ENCODE data around the gene COLEC12.

COLEC12 gene

DNA sequence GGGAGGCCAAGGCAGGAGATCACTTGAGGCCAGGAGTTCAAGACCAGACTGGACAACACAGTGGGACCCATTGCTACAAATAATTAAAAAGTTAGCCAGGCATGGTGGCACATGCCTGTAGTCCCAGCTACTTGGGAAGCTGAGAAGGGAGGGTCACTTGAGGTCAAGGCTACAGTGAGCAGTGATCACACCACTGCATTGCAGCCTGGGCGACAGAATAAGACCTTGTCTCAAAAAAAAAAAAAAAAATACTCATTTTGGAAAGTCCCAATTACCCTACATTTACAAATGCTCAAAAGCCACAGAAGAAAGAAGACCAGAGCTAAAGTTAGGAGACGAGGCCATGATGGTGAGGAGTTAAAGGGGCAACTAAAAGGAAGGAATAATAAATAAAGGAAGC lies 61.9 kb downstream of the COLEC12 start:
- no peak for DNase-seq (ENCODE audit: low spot score)

DNA sequence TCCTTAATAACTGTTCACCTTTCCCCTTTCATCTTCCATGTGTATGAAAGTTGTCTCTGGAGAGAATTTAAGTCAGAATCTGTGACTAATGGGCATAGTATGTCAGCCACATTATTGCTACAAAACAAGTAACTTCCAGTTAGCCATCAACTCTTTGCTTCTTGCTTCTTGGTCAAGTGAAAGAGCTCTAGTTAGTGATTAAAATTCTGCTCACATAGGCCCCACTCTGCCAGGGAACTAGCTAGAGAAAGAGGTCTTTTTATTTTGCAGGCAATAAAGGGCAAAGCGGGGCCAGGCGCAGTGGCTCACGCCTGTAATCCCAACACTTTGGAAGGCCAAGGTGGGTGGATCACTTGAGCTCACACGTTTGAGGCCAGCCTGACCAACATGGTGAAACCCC lies 64.6 kb downstream of the COLEC12 start:
- DNase-seq (ENCODE audit: low spot score), result no peak

DNA sequence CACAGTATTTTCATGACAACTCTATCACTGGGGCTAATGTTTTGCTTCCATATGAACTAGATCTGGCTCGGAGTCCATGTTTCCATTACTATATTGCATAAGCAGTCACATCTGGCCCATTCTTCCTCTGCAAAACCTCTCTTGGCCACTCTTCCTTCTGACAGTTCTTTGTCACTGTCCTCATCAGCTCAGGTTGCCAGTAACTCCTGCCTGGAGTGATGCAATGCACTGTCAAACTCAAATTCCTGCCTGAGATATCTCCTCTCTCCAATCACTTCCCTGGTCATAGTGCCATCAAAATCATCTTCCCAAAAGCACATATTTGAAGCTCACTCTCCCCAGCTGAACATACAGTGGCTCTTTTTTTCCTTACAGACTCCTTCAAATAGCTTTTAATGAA lies 66.1 kb downstream of the COLEC12 start:
- no peak for DNase-seq (ENCODE audit: low spot score)

DNA sequence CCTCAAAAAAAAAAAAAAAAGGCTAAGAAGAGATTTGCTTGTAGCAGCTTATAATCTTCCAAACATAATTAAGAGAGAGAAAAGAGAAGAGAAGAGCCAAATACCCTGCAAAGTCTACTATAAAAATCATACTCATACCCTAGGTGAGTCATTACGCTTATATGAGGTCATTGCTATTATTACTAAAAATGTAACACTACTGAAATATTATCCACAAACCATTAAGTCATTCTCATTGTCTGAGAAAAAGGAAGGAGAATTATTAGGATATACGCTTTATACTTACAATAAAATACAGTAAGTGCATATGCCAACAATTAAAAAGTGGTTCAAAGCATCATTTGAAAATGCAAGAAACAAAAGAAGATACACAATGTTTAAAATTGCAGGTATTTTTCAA lies 66.5 kb downstream of the COLEC12 start:
- DNase-seq (ENCODE audit: low spot score), result no peak

DNA sequence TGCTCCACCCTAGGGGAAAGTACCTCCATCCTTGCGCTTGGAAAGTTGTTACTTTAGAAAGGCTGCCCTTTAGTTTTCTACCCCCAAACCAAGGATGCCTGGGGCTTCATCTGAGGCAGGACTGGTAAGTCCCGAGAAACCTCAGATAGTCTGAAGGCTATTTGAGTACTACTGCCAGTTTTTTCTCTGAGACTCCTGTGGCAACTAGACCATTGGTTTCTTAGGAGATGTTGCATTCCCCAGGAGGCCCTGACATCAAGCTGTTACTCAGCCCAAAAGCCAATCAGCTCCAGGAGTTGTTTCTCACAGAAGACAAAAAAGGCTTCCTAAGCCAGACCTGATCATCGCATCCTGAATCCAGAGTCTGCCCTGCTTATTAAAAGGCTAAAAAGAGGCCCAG lies 67.2 kb downstream of the COLEC12 start:
- no peak for DNase-seq (ENCODE audit: low spot score)

DNA sequence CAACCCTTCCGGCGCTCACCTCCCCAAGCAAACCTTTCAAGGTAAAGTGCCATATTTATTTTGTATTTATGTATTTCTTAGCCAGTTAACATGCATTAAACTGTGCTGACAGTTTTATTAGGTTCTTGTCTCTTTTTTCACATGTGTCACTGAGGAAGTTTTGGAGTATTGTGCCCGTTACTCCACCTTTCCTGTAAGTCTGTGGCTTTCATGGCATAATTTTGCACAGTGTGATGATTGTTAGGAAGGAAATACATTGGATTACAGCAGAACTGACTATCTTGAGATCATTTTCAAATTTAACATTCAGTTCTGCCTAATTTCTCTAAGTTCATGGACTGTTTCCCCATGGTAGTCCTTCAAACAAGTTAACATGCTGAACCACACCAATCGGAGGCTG lies 67.7 kb downstream of the COLEC12 start:
- no peak for DNase-seq (ENCODE audit: low spot score)

DNA sequence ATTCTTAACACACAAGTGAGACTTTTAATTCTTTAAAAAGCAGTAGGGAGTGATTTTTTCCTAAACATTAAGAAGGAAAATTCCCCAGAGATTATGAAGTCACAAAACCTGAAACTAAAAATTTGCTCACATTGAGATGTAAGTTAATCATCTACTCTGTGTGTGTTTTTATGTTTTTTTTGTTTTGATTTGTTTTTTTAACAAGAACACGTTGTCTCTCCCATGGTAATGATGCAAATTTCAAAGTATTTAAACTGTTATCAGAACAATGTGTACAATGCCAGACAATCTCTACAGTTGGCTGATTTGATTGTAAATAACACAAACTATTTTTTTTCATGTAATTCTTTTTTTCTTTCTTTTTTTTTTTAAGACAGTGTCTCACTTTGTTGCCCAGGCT lies 71.5 kb downstream of the COLEC12 start:
- DNase-seq (ENCODE audit: low spot score), result no peak

DNA sequence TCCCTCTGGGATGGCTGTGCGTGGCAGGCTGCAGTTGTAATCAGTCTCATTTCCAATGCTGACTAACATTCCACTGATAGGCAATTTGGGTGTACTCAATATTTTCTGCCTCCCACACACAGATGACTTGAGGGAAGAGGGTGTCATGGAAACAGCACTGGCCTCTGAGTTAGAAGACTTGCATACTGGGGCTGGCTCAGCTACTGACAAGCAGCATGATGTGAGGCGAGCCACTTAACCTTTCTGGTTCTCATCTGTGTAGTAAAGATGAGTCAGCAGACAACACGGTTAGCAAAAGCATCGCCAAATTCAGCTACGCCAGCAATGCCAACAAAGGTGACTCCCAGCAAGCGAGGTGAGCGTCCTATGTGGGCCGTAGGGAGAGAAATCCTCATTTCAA lies 73.5 kb downstream of the COLEC12 start:
- DNase-seq (ENCODE audit: low spot score), result no peak

DNA sequence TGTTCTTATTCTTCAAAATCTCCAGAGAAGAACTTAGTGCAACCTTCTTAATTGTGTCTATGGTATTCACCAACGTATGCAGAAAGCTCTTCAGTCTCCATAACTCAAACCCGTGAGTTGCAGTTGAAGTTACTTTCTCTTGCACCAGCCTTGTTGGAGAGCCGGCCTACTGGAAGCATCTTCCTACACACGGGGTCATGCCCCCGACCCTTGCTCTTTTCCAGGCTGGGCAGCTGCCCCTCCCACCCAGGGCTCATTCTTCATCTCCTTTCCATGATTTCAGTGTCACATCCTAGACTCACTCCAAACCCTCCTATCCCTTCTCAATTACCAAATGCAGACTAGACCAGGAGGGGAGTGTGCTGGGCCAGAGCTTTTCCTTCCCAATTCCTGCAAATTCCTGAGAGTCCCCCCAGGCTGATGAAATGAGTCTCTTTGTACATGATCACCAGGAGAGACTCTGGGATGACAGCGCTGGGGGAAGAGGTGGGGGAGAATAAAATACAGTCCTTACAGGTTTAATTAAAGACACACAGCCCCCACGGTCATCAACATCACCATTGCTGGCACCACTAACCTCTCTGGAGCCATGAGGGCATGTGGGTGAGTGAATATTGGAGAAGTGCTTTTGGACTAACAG lies 75.3 kb downstream of the COLEC12 start:
- DNase-seq (ENCODE audit: low spot score), result no peak

DNA sequence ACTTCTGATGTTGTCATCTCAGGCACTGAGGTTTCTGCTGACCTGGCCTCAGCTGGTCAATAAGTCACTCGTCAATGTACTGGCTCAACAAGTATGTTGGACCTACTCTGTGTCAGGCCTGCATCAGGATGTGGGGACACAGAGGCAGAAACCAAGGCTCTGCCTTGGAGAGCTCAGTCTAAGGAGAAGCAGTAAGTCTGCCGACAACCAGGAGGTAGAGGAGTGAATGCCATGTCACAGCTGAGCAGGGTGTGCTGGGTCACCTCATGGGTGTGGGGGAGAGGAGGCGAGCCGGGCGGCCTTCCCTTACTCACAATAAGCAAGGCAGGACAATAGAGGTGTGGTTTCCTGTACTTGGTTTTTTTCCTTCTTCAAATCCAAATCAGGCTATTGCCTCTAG lies 75.8 kb downstream of the COLEC12 start:
- no peak for DNase-seq (ENCODE audit: low spot score)

DNA sequence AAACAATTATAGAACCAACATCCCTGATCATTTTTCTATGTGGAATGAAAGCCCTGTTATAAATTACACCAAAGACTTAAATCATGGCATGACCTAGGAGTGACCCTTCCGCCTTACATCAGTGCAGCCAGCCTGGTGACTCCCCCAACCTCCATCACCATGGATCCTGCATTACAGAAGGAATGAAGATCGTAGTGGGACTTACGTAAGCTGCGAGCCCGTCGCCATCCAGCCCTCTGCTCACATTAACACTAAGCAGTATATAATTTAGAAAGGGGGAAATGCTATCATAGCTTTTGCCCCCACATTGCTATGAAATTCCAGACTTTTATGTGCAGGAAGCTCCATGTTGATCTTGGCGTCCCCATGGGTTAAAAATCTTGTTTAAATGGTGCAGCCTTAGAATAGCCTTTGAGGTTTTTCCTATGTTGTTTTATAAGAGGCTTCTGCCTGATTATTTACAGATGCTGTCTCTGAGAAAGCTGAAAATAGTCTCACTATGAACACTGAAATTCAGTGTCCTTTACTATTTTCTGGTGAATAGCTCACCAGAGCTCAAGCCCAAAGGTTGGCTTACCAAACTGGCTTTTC lies 76.3 kb downstream of the COLEC12 start:
- no peak for DNase-seq (ENCODE audit: low spot score)

DNA sequence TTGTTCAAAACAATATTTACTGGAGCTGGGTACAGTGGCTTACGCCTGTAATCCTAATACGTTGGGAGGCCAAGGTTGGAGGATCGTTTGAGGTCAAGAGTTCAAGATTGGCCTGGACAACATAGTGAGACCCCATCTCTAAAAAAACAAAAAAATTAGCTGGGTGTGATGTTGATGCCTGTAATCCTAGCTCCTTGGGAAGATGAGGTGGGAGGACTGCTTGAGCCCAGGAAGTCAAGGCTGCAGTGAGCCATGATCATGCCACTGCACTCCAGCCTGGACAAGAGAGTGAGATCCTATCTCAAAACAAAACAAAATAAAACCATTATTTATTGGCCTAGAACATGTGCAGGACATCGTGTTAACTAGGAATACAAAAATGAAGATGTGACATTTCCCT lies 77.5 kb downstream of the COLEC12 start:
- DNase-seq (ENCODE audit: low spot score), result no peak

DNA sequence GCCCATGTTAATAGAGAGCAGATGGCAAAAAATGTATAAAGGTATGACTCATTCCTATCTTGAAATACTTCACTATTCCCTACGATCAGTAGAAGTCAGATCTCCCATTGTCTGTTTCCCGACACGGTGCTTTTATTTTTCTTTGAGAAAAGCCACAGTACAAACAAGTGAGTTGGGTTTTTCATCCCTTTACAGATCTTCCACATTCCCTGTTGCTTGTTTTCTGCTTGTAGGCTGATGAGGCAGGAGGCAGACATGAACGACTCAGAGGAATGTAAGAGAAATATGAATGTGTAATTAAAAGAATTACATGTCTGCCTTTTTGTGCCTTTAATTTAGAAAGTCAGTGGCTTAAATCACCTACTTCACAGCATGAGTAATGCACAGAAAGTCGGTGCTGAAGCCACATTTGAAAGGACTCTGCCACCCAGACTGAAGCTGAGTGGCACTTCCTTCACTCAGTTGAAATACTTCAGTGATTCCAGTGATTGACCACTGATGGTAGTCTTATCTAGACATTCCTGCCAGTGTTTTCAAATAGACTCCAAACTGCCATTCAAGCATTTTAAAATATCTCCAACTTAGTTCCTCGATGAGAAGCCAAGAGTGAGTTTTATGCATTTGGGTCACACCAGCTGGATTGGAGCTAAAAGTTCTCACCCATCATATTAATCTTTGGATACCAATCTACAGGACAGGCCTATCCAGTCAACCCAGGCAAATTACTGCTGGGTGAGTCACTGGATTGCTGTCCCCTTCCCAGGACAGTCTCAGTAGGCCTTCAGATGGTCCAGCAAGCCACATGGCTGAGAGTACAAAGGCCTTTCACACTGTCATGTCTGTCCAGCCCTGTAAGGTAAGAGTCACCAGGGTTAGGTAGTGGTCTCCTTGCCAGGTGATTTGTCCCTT lies 79.0 kb downstream of the COLEC12 start:
- no peak for DNase-seq (ENCODE audit: low spot score)

DNA sequence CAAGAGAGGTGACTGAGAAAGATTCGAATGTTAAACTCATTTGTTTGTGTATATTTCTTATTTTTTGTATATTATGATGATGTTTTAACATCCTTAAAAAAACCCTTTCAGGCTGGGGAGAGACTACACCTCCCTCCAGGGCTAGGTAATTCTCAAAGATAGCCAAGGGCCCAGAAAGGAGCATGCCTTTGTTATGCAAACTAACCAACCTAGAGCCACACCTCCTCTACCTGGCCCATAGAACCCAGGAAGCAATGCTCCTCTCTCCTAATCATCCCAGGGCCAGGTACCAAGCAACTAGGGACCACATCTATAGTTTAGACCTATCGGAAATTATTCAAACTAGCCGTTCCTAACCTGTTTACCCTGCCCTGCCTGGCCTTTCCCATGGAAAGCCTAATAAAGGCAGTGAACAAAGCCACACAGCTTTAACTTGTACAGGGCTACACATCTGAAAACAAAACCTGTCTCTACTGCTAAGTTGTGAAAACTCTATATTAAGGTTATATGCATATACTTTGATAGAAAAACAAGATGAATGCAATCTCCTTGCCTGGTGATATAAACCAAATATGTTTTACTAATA lies 79.7 kb downstream of the COLEC12 start:
- peak; percentile 44 for DNase-seq (ENCODE audit: low spot score)

DNA sequence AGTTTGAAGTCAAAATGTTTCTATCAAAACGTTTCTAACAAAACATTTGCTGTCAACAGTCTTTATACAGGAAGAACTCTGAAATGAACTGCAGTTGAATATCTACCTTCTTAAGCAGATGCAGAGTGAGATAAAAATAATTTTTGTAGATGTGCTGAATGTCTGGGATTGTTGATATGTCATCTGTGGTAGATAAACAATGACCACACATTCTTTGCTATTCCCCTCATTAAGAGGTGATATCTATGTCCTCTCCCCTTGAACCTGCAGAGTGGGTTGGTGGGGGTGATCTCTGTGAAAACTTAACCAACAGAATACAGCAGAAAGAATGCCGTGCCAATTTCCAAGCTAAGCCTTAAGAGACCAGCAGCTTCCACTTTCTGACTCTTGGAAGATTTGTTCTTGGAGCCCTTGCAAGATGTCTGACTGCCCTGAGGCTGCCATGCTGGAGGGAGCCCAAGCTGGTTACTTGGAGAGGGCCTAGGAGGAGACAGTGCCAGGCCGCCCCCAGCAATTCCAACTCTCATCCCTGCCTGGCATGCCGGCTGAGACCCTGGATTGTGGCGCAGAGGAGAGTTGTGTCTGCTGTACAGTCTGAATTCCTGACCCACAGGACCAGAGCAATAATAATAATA lies 80.8 kb downstream of the COLEC12 start:
- DNase-seq (ENCODE audit: low spot score), result no peak

DNA sequence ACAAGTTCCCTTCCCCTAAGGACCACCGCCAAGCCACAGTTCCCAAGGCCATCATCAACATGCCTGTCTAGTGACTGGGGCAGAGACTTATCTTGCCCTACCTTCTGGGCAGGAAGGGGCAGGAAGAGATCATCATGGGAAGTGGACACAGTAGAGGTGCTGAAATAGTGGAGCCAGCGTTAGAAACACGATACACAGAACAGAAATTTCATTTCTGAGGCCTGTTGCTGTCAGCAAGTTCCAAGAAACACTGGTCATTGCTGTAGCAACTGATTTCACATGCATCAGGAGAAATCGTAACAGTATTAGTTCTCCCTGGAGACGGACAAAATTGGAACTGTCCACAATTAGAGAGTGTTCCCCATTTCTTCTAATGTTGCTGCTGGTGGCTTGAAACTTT lies 83.0 kb downstream of the COLEC12 start:
- DNase-seq (ENCODE audit: low spot score), result no peak

DNA sequence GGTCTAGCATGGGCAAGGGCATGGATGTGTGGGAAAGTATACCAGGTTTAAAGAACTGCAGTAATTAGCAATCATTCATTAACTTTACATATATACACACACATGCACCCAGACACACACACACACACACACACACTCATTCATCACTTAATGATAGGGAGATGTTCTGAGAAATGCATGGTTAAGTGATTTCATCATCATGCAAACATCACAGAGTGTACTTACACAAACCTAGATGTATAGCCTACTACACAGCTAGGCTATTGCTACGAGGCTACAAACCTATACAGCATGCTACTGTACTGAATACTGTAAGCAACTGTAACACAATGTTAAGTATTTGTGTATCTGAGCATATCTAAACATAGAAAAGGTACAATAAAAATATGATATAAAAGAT lies 83.6 kb downstream of the COLEC12 start:
- no peak for DNase-seq (ENCODE audit: low spot score)

DNA sequence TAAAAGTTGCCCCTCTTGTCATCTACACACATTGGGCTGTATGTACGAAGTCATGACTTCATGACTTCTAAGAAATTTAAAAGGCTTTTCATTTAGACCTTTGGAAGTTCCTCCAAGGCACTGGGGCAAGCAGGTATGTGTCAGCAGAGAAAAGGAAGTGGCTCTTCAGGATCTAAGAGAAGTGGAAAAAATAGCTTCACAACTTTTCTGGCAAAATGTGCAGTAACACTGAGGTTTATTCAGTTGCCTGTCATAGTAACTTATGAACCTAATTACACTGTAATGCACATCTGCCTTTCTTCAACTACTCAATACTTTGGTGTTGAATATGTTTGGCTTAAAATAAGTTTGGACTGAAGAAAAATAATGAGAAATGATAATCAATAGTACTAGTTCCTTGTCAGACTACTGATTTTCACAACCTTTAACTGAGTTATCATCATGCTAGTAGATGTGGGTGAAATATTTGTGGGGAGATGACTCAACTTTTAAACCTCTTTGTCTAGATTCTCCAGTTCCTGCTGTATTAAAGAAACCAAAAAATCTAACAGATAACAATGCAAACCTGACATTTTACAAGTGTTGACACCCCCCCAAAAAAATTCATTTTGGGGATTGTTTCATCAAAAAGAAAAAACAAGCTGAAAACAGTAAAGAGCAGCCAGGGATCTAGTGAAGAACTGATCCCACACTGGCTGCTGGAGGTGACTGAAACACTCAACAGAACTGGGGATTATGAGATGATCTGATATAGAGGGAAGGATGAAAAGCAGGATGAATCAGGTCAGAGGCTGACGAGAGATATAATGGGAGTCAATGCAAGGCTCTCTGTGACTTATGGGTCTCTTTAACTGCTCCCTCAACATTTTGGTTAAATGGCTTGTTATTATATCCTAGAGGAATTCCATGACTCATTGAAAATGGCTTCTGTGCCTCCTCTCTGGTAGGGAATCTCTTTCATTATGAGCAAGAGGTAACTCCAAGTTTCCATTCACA lies 84.6 kb downstream of the COLEC12 start:
- no peak for DNase-seq (ENCODE audit: low spot score)

DNA sequence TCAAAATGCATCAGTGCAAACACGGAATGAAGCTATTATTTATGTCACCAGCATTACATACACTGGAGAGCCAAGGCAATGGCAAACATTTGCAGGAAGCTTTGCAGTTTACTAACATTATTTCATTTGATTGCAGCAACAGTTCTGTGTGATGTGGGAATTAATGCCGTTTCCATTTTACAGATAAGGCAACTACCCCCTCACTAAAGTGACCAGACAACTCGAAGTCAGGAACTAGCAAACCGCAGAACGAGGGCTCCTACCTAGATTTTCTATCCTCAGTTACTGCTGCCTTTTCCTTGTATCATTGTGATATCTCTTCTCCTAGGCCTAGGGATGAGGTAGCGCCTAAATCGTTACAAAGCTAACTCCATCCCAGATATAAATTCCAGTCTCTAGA lies 85.5 kb downstream of the COLEC12 start:
- no peak for DNase-seq (ENCODE audit: low spot score)

DNA sequence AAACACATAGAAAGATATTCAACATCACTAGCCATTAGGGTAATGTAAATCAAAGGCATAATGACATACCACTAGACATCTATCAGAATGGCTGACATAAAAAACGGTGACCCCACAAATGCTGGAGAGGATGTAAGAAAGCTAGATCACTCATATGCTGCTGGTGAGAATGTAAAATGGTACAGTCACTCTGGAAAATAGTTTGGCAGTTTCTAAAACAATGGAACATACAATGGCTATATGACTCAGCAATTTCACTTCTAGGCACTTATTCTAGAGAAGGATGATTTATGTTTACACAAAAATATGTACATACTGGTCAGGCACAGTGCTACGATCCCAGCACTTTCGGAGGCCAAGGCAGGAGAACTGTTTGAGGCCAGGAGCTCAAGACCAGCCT lies 87.3 kb downstream of the COLEC12 start:
- no peak for DNase-seq (ENCODE audit: low spot score)

DNA sequence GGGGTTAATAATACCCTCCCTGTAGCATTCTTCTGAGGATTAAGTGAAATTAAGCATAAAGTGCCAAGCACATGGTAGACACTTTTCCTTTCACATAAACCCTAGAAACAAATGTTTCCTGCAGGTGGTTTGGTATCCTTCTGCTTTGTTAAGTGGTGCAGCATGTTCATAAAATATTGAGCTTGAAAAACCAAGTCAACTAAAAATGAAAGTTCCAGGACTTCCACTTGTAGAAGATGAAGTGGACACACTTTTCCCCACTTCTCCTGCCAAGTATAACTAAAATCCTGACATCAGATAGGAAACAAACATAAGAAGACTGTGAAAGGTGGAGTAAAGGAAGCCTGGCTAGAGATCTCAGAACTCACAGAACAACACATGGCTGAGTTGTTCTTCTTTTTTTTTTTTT lies 90.5 kb downstream of the COLEC12 start:
- no peak for DNase-seq (ENCODE audit: low spot score)
